Uterus (tissue), 4 donors: ENCODE measurements around the gene CELF6. TPM values are rescaled to one million over a fixed set of nuclear protein-coding genes. Genes with fewer than 3 reads are reported as not detected.

Experiments
- DNase-seq, 2 donors: peaks; one replicate each; pipeline ENCODE4 v3.0.0-alpha.2; 2019 to 2020
- H3K27ac ChIP-seq, 2 donors: fragments of 200-600 bp; sonication (generic); 1 replicate in 1 of 2; 2 replicates in 1 of 2; pipeline ENCODE4 v1.5.1; 2016 to 2018
- H3K27me3 ChIP-seq, 2 donors: fragments of 200-600 bp; sonication (generic); one replicate each; pipeline ENCODE4 v1.5.1; 2018 to 2019; ENCODE audit warnings: control low read depth in 1 of 2
- H3K36me3 ChIP-seq, 2 donors: fragments of 200-600 bp; sonication (generic); one replicate each; pipeline ENCODE4 v1.5.1; 2019; ENCODE audit warnings: control low read depth in 1 of 2
- H3K4me1 ChIP-seq, 2 donors: fragments of 200-600 bp; sonication (generic); one replicate each; pipeline ENCODE4 v1.5.1; 2018 to 2019; ENCODE audit warnings: control low read depth in 1 of 2
- H3K4me3 ChIP-seq, 2 donors: fragments of 200-600 bp; sonication (generic); 1 replicate in 1 of 2; 2 replicates in 1 of 2; pipeline ENCODE4 v1.5.1; 2018 to 2019; ENCODE audit warnings: mild to moderate bottlenecking in 1 of 2
- H3K9me3 ChIP-seq, 2 donors: fragments of 200-600 bp; sonication (generic); one replicate each; pipeline ENCODE4 v1.5.1; 2019; ENCODE audit warnings: control low read depth in 1 of 2
- POLR2A ChIP-seq, 2 donors: fragments of 450-650 bp; IDR thresholded peaks; one replicate each; pipeline ENCODE4 v1.6.1; 2016; ENCODE audit warnings: antibody characterized with exemption in 2 of 2, mild to moderate bottlenecking in 1 of 2, moderate library complexity in 1 of 2
- intact Hi-C: fragments of 100-400 bp; cut with DNase I; formaldehyde crosslinking; loops from one replicate; pipeline ENCODE4 v1.15.1; 2023; ENCODE audit warnings: low total_unique reads
- total RNA-seq, 4 donors: library from RNA; depleted of rRNA in 3 of 4; stranded (reverse); fragments of >200 nt in 3 of 4; gene quantifications; one replicate each; pipeline versions ENCODE4 v1.1.0 to v1.2.4, GENCODE V29; 2014 to 2023
- TF ChIP-seq, protein P1 (sequence below), 4 experiments: fragments of 200-600 bp in 2 of 4; fragments of 450-650 bp in 2 of 4; sonication (generic) in 2 of 4; IDR thresholded peaks; one replicate each; pipeline ENCODE4 v1.5.1; 2016 to 2019; ENCODE audit warnings: antibody characterized with exemption in 4 of 4, mild to moderate bottlenecking in 2 of 4, moderate library complexity in 1 of 4
- donor health status: DM: yes; HTN: yes; CAD: no.

The CELF6 gene
- total RNA-seq, 4 donors from 2014 or later: 1.9 to 12.3 (median 5.6) TPM

DNA sequence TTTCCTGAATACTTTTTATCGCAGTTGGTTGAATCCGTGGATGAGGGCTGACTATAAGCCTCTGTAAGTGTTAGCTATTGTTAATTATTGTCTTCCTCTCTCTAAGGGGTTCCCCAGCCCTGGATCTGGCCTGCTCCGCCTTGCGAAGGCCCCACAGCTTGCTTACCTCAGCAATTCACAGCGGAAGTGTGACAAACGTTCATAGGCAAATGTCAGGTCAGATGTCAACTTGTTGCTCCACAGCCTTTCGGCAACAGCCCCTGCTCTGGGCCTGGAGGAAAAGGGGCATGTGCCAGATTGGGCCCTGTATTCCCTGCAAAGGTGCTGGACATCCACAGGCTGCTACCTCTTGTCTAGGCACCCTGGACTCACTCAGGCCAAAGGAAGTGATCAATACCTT lies 25.3 kb upstream of the CELF6 start:
- no peak for TF ChIP-seq POLR2A (IDR thresholded peaks at IDR 0.05)
- TF ChIP-seq, protein P1, sequence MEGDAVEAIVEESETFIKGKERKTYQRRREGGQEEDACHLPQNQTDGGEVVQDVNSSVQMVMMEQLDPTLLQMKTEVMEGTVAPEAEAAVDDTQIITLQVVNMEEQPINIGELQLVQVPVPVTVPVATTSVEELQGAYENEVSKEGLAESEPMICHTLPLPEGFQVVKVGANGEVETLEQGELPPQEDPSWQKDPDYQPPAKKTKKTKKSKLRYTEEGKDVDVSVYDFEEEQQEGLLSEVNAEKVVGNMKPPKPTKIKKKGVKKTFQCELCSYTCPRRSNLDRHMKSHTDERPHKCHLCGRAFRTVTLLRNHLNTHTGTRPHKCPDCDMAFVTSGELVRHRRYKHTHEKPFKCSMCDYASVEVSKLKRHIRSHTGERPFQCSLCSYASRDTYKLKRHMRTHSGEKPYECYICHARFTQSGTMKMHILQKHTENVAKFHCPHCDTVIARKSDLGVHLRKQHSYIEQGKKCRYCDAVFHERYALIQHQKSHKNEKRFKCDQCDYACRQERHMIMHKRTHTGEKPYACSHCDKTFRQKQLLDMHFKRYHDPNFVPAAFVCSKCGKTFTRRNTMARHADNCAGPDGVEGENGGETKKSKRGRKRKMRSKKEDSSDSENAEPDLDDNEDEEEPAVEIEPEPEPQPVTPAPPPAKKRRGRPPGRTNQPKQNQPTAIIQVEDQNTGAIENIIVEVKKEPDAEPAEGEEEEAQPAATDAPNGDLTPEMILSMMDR (IDR thresholded peaks at IDR 0.05): no peak
- Histone ChIP-seq H3K4me1 (no peaks in the 10 kb centered on the region), H3K4me3 (no peak overlapping the region), H3K9me3 (no peaks in the 10 kb centered on the region), H3K27ac (no peak overlapping the region), H3K36me3 (peaks cover 0 to 4% of the 10 kb centered on the region in 2 donors), H3K27me3 (no peaks in the 10 kb centered on the region)
- intact Hi-C loops: no loop called here
- no peak for DNase-seq

DNA sequence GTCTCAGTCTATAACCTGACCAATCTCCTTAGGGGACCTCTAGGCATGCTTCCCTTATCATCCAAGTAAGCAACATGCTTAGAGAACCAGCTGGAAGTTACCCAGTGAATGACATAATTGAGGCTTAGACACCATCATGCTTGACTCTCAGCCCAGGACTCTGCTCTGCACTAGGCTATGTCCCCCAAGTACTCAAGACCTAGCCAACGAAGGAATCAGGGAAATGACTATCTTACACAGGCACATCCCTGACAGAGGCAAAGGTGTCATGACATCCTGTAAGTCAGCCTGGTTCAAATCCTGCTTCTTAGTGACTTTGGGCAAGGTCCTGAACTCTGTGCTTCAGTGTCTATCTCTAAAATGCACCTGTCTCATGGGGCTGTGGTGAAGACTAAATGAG lies 24.6 kb upstream of the CELF6 start:
- H3K4me1 ChIP-seq: no peaks in the 10 kb centered on the region
- H3K9me3 ChIP-seq: no peaks in the 10 kb centered on the region
- intact Hi-C loops: no loop called here
- DNase-seq: no peak
- H3K27me3 ChIP-seq: no peaks in the 10 kb centered on the region
- H3K36me3 ChIP-seq: peaks cover 0 to 4% of the 10 kb centered on the region in 2 donors
- no peak for TF ChIP-seq POLR2A (IDR thresholded peaks at IDR 0.05)
- TF ChIP-seq, protein P1 (IDR thresholded peaks at IDR 0.05): no peak
- no peak overlapping the region for H3K27ac ChIP-seq
- no peak overlapping the region for H3K4me3 ChIP-seq

DNA sequence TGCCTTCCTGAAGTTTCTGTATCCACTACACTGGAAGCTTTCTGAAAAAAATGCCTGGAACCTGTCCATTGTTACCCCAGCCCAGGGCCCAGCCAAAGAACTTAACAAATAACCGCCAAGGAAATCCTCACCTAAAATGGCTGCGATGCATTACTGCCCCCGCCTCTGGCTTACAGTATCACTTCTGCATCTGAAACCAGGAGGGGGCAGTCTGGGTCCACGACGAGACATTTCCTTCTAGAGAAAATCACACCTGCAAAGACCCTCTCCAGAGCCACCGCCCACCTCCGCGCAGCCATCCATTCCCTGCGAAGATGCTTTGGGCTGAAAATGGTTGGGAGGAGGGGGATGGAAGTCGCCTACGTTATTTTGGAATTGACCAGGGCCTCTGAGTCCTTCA lies 22.4 kb upstream of the CELF6 start:
- Histone ChIP-seq H3K4me3 (no peak overlapping the region), H3K9me3 (no peaks in the 10 kb centered on the region), H3K27me3 (no peaks in the 10 kb centered on the region), H3K4me1 (no peaks in the 10 kb centered on the region), H3K27ac (no peak overlapping the region), H3K36me3 (no peaks in the 10 kb centered on the region)
- DNase-seq: no peak
- intact Hi-C loops: no loop called here
- TF ChIP-seq, protein P1 (IDR thresholded peaks at IDR 0.05): peak in 1 of 4 experiments; percentile 8
- no peak for TF ChIP-seq POLR2A (IDR thresholded peaks at IDR 0.05)

DNA sequence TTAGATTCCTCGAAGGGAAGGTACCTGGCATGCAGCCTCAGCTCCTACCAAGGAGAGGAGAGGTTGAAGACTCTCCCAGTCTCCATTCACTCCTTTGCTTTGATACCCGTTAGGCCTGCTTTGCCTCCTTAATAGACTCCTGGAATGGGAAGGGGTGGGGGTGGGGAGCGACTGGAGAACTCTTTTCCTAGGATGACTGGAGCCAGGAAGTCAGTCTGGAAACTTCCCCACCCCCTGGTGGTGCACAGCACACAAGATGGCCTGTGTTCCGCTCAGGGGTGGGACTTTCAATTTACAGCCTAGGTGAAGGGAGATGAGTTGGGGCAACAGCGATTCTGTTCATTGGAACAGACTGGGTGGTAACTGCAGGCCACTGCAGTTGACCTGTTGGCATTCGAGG lies 21.4 kb upstream of the CELF6 start:
- H3K9me3 ChIP-seq: no peaks in the 10 kb centered on the region
- no peak overlapping the region for H3K4me3 ChIP-seq
- no peaks in the 10 kb centered on the region for H3K36me3 ChIP-seq
- TF ChIP-seq POLR2A (IDR thresholded peaks at IDR 0.05): no peak
- TF ChIP-seq, protein P1 (IDR thresholded peaks at IDR 0.05): no peak
- H3K27me3 ChIP-seq: no peaks in the 10 kb centered on the region
- no peak for DNase-seq
- no peaks in the 10 kb centered on the region for H3K4me1 ChIP-seq
- intact Hi-C loops: no loop called here
- no peak overlapping the region for H3K27ac ChIP-seq

DNA sequence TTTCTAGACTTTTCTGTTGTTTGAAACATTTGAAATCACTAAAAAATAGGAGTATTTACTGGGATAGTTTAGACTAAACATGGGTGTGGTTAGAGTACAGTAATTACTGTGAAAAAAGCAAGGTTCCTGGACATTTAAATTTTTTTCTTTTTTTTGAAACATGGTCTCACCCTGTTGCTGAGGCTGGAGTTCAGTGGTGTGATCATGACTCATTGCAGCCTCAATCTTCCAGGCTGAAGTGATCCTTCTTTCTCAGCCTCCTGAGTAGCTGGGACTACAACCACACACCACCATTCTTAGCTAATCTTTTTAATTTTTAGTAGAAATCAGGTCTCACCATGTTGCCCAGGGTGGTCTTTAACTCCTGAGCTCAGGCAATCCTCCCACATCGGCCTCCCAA lies 20.4 kb upstream of the CELF6 start:
- H3K9me3 ChIP-seq: no peaks in the 10 kb centered on the region
- no peak for DNase-seq
- H3K27ac ChIP-seq: peak overlapping the region; percentile 6 to 59
- TF ChIP-seq, protein P1 (IDR thresholded peaks at IDR 0.05): no peak
- no peak for TF ChIP-seq POLR2A (IDR thresholded peaks at IDR 0.05)
- H3K4me3 ChIP-seq: no peak overlapping the region
- intact Hi-C loops: no loop called here
- no peaks in the 10 kb centered on the region for H3K4me1 ChIP-seq
- no peaks in the 10 kb centered on the region for H3K36me3 ChIP-seq
- H3K27me3 ChIP-seq: no peaks in the 10 kb centered on the region
